HCEC 1CT (cell line): ENCODE results near the gene PARS2.

Source experiments
- DNase-seq: peaks from one replicate; pipeline ENCODE4 v3.0.0-alpha.2; 2017

Gene PARS2

GRCh38 chr1:54768093-54768492, 3.8 kb upstream of the PARS2 start:
- peak; percentile 6 for DNase-seq

GRCh38 chr1:54767526-54767925, 3.2 kb upstream of the PARS2 start:
- DNase-seq: no peak

GRCh38 chr1:54766726-54767125, 2.4 kb upstream of the PARS2 start:
- DNase-seq: no peak

GRCh38 chr1:54764922-54765561, 719 bp upstream of the PARS2 start:
- DNase-seq: no peak

GRCh38 chr1:54763816-54764132, 549 bp downstream of the PARS2 start:
- DNase-seq: peak; percentile 1

- DNase-seq: no peak
Observed at GRCh38 chr1:54758678-54759348, 5.5 kb downstream of the PARS2 start.

- DNase-seq: no peak
Observed at GRCh38 chr1:54757833-54758232, 6.5 kb downstream of the PARS2 start.

GRCh38 chr1:54754486-54755285, 9.6 kb downstream of the PARS2 start:
- DNase-seq: no peak

GRCh38 chr1:54754045-54754444, 10.3 kb downstream of the PARS2 start:
- DNase-seq: no peak

GRCh38 chr1:54751426-54751825, 12.9 kb downstream of the PARS2 start:
- DNase-seq: no peak

GRCh38 chr1:54750596-54750995, 13.7 kb downstream of the PARS2 start:
- DNase-seq: no peak

GRCh38 chr1:54748094-54748835, 16.1 kb downstream of the PARS2 start:
- DNase-seq: no peak

GRCh38 chr1:54745864-54746263, 18.5 kb downstream of the PARS2 start:
- no peak for DNase-seq

GRCh38 chr1:54745274-54745673, 19.0 kb downstream of the PARS2 start:
- no peak for DNase-seq

- no peak for DNase-seq
Observed at GRCh38 chr1:54744696-54745095, 19.6 kb downstream of the PARS2 start.

- no peak for DNase-seq
Observed at GRCh38 chr1:54743416-54744226, 20.7 kb downstream of the PARS2 start.

- DNase-seq: no peak
Observed at GRCh38 chr1:54742282-54742681, 22.0 kb downstream of the PARS2 start.

GRCh38 chr1:54741531-54741930, 22.8 kb downstream of the PARS2 start:
- no peak for DNase-seq

- DNase-seq: no peak
Observed at GRCh38 chr1:54738244-54738643, 26.1 kb downstream of the PARS2 start.

- no peak for DNase-seq
Observed at GRCh38 chr1:54736685-54737084, 27.6 kb downstream of the PARS2 start.

- DNase-seq: no peak
Observed at GRCh38 chr1:54728027-54728426, 36.3 kb downstream of the PARS2 start.

- no peak for DNase-seq
Observed at GRCh38 chr1:54724771-54725170, 39.6 kb downstream of the PARS2 start.

GRCh38 chr1:54723985-54724384, 40.3 kb downstream of the PARS2 start:
- no peak for DNase-seq
